Prostate gland (tissue), 2 donors: ENCODE data around the gene PLXND1.

Experiments used
- CTCF ChIP-seq, 4 experiments: fragments of 200-600 bp in 2 of 4; fragments of 450-650 bp in 2 of 4; sonication (generic) in 2 of 4; IDR thresholded peaks; 1 replicate in 3 of 4; 2 replicates in 1 of 4; pipeline ENCODE4 v1.5.1; 2016 to 2019; ENCODE audit warnings: antibody characterized with exemption in 4 of 4, mild to moderate bottlenecking in 2 of 4, moderate library complexity in 2 of 4
- POLR2A ChIP-seq: fragments of 450-650 bp; IDR thresholded peaks from one replicate; pipeline ENCODE4 v1.6.1; 2016; ENCODE audit warnings: antibody characterized with exemption, mild to moderate bottlenecking
- POLR2AphosphoS5 ChIP-seq: sonication (generic); formaldehyde crosslinking; IDR thresholded peaks from one replicate; pipeline ENCODE4 v1.6.1; 2017; ENCODE audit warnings: antibody characterized with exemption

GRCh38 chr3:129564981-129565644 lies 41.4 kb downstream of the PLXND1 start:
- TF ChIP-seq CTCF (IDR thresholded peaks at IDR 0.05): no peak
- no peak for TF ChIP-seq POLR2AphosphoS5
- no peak for TF ChIP-seq POLR2A
